GM18508 (cell line): Measurements from ENCODE around the gene NOX5.
"Not testable (repeated sequence)": the region's sequence is repeated elsewhere in the genome, so short reads cannot be mapped to it uniquely, and the experiment has no call there.

Source experiments
- ATAC-seq: cut with Tn5 transposase; IDR thresholded peaks from one replicate; pipeline ENCODE4 v1.9.1; 2021; ENCODE audit warnings: moderate number of reproducible peaks; ENCODE audit not compliant: insufficient read depth, unreplicated experiment

The NOX5 gene

GRCh38 chr15:69014454-69014853, at the start of gene NOX5:
NOX5 (plus strand) TSS chr15:69014695; CDS start chr15:69014736, 41 bp downstream.
- no peak for ATAC-seq

- ATAC-seq, result no peak
These were observed 47.5 kb upstream of the NOX5 start for GRCh38 chr15:68966996-68967395.

GRCh38 chr15:68967948-68968347, 46.5 kb upstream of the NOX5 start:
- no peak for ATAC-seq

GRCh38 chr15:68969298-68969697, 45.2 kb upstream of the NOX5 start:
- ATAC-seq, result no peak

GRCh38 chr15:68972201-68973065, 42.1 kb upstream of the NOX5 start:
- no peak for ATAC-seq

GRCh38 chr15:68975651-68976160, 38.8 kb upstream of the NOX5 start:
- ATAC-seq, result not testable (repeated sequence)

GRCh38 chr15:68977426-68977825, 37.1 kb upstream of the NOX5 start:
- ATAC-seq, result not testable (repeated sequence)

- no peak for ATAC-seq
These were observed 35.5 kb upstream of the NOX5 start for GRCh38 chr15:68979006-68979405.

- no peak for ATAC-seq
These were observed 34.7 kb upstream of the NOX5 start for GRCh38 chr15:68979816-68980215.

GRCh38 chr15:68980786-68981185, 33.7 kb upstream of the NOX5 start:
- ATAC-seq, result no peak

GRCh38 chr15:68981941-68982340, 32.6 kb upstream of the NOX5 start:
- ATAC-seq, result no peak

- no peak for ATAC-seq
These were observed 31.4 kb upstream of the NOX5 start for GRCh38 chr15:68982976-68983563.

- ATAC-seq, result no peak
These were observed 30.5 kb upstream of the NOX5 start for GRCh38 chr15:68983961-68984481.

GRCh38 chr15:68984586-68984985, 29.9 kb upstream of the NOX5 start:
- ATAC-seq, result no peak

GRCh38 chr15:68985361-68985891, 29.1 kb upstream of the NOX5 start:
- ATAC-seq, result no peak

- no peak for ATAC-seq
These were observed 28.2 kb upstream of the NOX5 start for GRCh38 chr15:68986322-68986721.

GRCh38 chr15:68987120-68987519, 27.4 kb upstream of the NOX5 start:
- no peak for ATAC-seq

- ATAC-seq, result no peak
These were observed 26.8 kb upstream of the NOX5 start for GRCh38 chr15:68987676-68988075.

GRCh38 chr15:68989541-68990230, 24.8 kb upstream of the NOX5 start:
- ATAC-seq, result no peak

- ATAC-seq, result no peak
These were observed 24.1 kb upstream of the NOX5 start for GRCh38 chr15:68990231-68990991.
